GM12878 (cell line): ENCODE data around the gene ADAMTSL1. TPM values are rescaled to one million over a fixed set of nuclear protein-coding genes. Genes with fewer than 3 reads are reported as not detected.

Experiments used
- ASH2L ChIP-seq: fragments of 300-600, 200-600 bp; sonication (generic); IDR thresholded peaks from 2 replicates; pipeline ENCODE4 v1.6.1; 2017; ENCODE audit warnings: low read depth, mild to moderate bottlenecking, borderline replicate concordance
- BRCA1 ChIP-seq: IDR thresholded peaks from 2 replicates; pipeline ENCODE4 v1.6.1; 2011; ENCODE audit warnings: low read depth, low read length, improper control_type of control experiment
- CEBPB ChIP-seq, 2 experiments: fragments of 150-350 bp in 1 of 2; IDR thresholded peaks; 2 replicates each; pipeline ENCODE4 v1.6.1; 2012 to 2014; ENCODE audit warnings: low read depth in 2 of 2, low read length in 2 of 2, borderline replicate concordance in 1 of 2, inconsistent platforms in 1 of 2
- E2F8 ChIP-seq: fragments of 450-650 bp; IDR thresholded peaks from 2 replicates; pipeline ENCODE4 v1.6.1; 2018; ENCODE audit warnings: mild to moderate bottlenecking, low read depth, moderate library complexity; ENCODE audit not compliant: partially characterized antibody
- HDAC6 ChIP-seq: fragments of 200-600 bp; sonication (generic); IDR thresholded peaks from one replicate; pipeline ENCODE4 v1.8.0; 2017; ENCODE audit warnings: antibody characterized with exemption; ENCODE audit not compliant: unreplicated experiment
- KDM1A ChIP-seq: fragments of 200-600 bp; sonication (generic); IDR thresholded peaks from 2 replicates; pipeline ENCODE4 v1.6.1; 2016; ENCODE audit warnings: borderline replicate concordance
- NFYB ChIP-seq: IDR thresholded peaks from 2 replicates; pipeline ENCODE4 v1.6.1; 2011; ENCODE audit warnings: low read depth, mild to moderate bottlenecking, low read length, improper control_type of control experiment, moderate library complexity; ENCODE audit not compliant: insufficient read depth
- REST ChIP-seq: IDR thresholded peaks from 2 replicates; pipeline ENCODE4 v1.6.1; 2012; ENCODE audit warnings: mild to moderate bottlenecking, low read depth, low read length
- SUZ12 ChIP-seq: fragments of 200-600 bp; sonication (generic); IDR thresholded peaks from one replicate; pipeline ENCODE4 v1.6.1; 2018; ENCODE audit warnings: antibody characterized with exemption, mild to moderate bottlenecking; ENCODE audit not compliant: unreplicated experiment
- ZSCAN29 ChIP-seq: fragments of 450-650 bp; IDR thresholded peaks from 2 replicates; pipeline ENCODE4 v1.6.1; 2017; ENCODE audit warnings: mild to moderate bottlenecking, moderate library complexity
- polyA plus RNA-seq, 11 experiments: library from polyadenylated mRNA; depleted of rRNA in 4 of 11; unstranded in 6 of 11; stranded (reverse) in 5 of 11; fragments of >200 nt; fragmentation: Nextera tagmentation in 4 of 11; fragmentation: Illumina TruSeq in 1 of 11; extraction: Ambion mirVana in 4 of 11; extraction: Trizol in 1 of 11; gene quantifications; 1 replicate in 1 of 11; 2 replicates in 10 of 11; pipeline versions ENCODE4 v1.2.1 to v1.2.3, GENCODE V29; 2011 to 2016; ENCODE audit warnings: inconsistent platforms in 2 of 11, missing spikeins in 2 of 11, low read depth in 1 of 11
- total RNA-seq, 4 experiments: library from RNA; depleted of rRNA in 3 of 4; stranded (reverse); fragments of >200 nt in 3 of 4; fragmentation: Illumina TruSeq in 1 of 4; extraction: Trizol in 1 of 4; gene quantifications; 2 replicates each; pipeline versions ENCODE4 v1.2.1 to v1.2.3, GENCODE V29; 2013 to 2021
- TF ChIP-seq, protein P1 (sequence below): fragments of 450-650 bp; IDR thresholded peaks from 2 replicates; pipeline ENCODE4 v1.6.1; 2018; ENCODE audit warnings: borderline replicate concordance, mild to moderate bottlenecking; ENCODE audit not compliant: partially characterized antibody

The ADAMTSL1 gene
- total and polyA plus RNA-seq, 10 of the 15 experiments (the other 5 are each of a cell fraction or from before 2014, with no cell fraction given) = 0.01 to 0.10 (median 0.07) TPM; not detected in 6

DNA sequence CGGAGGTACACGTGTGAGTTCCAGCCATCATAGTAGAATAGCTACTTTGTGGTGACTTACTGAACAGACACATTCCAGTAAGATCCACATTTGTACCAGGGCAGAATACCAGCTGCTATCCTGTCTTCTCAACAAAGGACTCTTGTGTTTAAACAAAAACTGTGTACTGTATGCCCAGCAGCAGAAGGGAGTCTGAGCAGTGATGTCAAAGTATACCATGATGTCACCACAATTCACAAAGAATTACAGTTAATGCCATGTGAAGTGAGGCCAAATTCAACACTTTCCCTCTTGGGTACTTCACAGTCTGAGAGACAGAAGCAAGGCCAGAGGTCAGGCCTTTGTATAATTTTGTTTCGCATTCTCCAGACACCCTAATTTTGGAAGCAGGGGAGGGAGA is 137.0 kb downstream of the ADAMTSL1 start (continued):
- TF ChIP-seq REST (no peak), CEBPB (IDR thresholded peaks at IDR 0.05; ENCODE audit: borderline replicate concordance in 1 of 2, low read depth in 2 of 2, low read length in 2 of 2) (no peak), BRCA1 (no peak), HDAC6 (no peak), ASH2L (no peak), E2F8 (no peak), KDM1A (no peak), SUZ12 (no peak), NFYB (no peak), ZSCAN29 (no peak)
- TF ChIP-seq, protein P1, sequence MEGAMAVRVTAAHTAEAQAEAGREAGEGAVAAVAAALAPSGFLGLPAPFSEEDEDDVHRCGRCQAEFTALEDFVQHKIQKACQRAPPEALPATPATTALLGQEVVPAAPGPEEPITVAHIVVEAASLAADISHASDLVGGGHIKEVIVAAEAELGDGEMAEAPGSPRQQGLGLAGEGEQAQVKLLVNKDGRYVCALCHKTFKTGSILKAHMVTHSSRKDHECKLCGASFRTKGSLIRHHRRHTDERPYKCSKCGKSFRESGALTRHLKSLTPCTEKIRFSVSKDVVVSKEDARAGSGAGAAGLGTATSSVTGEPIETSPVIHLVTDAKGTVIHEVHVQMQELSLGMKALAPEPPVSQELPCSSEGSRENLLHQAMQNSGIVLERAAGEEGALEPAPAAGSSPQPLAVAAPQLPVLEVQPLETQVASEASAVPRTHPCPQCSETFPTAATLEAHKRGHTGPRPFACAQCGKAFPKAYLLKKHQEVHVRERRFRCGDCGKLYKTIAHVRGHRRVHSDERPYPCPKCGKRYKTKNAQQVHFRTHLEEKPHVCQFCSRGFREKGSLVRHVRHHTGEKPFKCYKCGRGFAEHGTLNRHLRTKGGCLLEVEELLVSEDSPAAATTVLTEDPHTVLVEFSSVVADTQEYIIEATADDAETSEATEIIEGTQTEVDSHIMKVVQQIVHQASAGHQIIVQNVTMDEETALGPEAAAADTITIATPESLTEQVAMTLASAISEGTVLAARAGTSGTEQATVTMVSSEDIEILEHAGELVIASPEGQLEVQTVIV = no peak
